Gastrocnemius medialis (tissue), 4 donors: ENCODE data around the gene APBA2. TPM values are rescaled to one million over a fixed set of nuclear protein-coding genes. Genes with fewer than 3 reads are reported as not detected.

Source experiments
- ATAC-seq, 2 donors: fragments of 150-250 bp; one replicate each; pipeline ENCODE4 v1.9.1; 2016
- DNase-seq, 2 donors: peaks; one replicate each; pipeline ENCODE4 v3.0.0-alpha.2; 2019
- H3K27ac ChIP-seq, 4 donors: fragments of 200-600 bp; sonication (generic); 1 replicate in 1 of 4; 2 replicates in 3 of 4; pipeline ENCODE4 v1.5.1; 2016 to 2018; ENCODE audit warnings: mild to moderate bottlenecking in 2 of 4, moderate library complexity in 1 of 4
- H3K27me3 ChIP-seq, 3 donors: fragments of 200-600 bp; sonication (generic) in 2 of 3; 1 replicate in 1 of 3; 2 replicates in 2 of 3; pipeline versions ENCODE4 v1.5.1 to v1.6.0; 2016 to 2019; ENCODE audit warnings: mild to moderate bottlenecking in 1 of 3, moderate library complexity in 1 of 3
- H3K36me3 ChIP-seq, 2 donors: fragments of 200-600 bp; sonication (generic) in 1 of 2; one replicate each; pipeline ENCODE4 v1.5.1; 2017 to 2018
- H3K4me1 ChIP-seq, 2 donors: fragments of 200-600 bp; sonication (generic) in 1 of 2; one replicate each; pipeline ENCODE4 v1.5.1; 2016 to 2017; ENCODE audit warnings: mild to moderate bottlenecking in 2 of 2
- H3K4me3 ChIP-seq, 4 donors: fragments of 200-600 bp; sonication (generic) in 3 of 4; 1 replicate in 1 of 4; 2 replicates in 3 of 4; pipeline ENCODE4 v1.5.1; 2016 to 2019; ENCODE audit warnings: mild to moderate bottlenecking in 2 of 4
- H3K9me3 ChIP-seq, 3 donors: fragments of 200-600 bp; sonication (generic) in 2 of 3; 1 replicate in 1 of 3; 2 replicates in 2 of 3; pipeline ENCODE4 v1.5.1; 2016 to 2019
- CTCF ChIP-seq, 5 experiments: fragments of 450-650 bp in 3 of 5; fragments of 200-600 bp in 2 of 5; sonication (generic) in 2 of 5; IDR thresholded peaks in 4 of 5; conservative IDR thresholded peaks in 1 of 5; 1 replicate in 4 of 5; 2 replicates in 1 of 5; pipeline ENCODE4 v1.5.1; 2016 to 2019; ENCODE audit warnings: antibody characterized with exemption in 5 of 5, mild to moderate bottlenecking in 3 of 5, moderate library complexity in 3 of 5
- POLR2A ChIP-seq, 2 donors: fragments of 450-650 bp; IDR thresholded peaks; one replicate each; pipeline ENCODE4 v1.6.1; 2017; ENCODE audit warnings: antibody characterized with exemption in 2 of 2, mild to moderate bottlenecking in 2 of 2, moderate library complexity in 2 of 2
- in situ Hi-C, 4 donors: fragments of 200-750 bp; cut with MboI; loops; one replicate each; pipeline versions ENCODE4 v1.15.0 to v1.8.0; 2017; ENCODE audit warnings: low sequenced_read_pairs in 4 of 4
- intact Hi-C: fragments of 100-400 bp; cut with DNase I; formaldehyde crosslinking; loops from one replicate; pipeline ENCODE4 v1.15.1; 2023; ENCODE audit warnings: low total_unique reads
- total RNA-seq, 4 donors: library from RNA; depleted of rRNA; stranded (reverse); fragments of >200 nt; gene quantifications; one replicate each; pipeline versions ENCODE4 v1.1.0 to v1.2.3, GENCODE V29; 2016

APBA2 gene
- total RNA-seq, 4 donors from 2014 or later: 0.19 to 0.31 TPM; not detected in 2

- DNase-seq (no peak), ATAC-seq (no peak)
- in situ Hi-C loops: no loop called here
- intact Hi-C loops: no loop called here
- Histone ChIP-seq H3K27me3 (no peaks in the 10 kb centered on the region), H3K36me3 (no peaks in the 10 kb centered on the region), H3K4me1 (no peaks in the 10 kb centered on the region), H3K27ac (no peak overlapping the region), H3K9me3 (no peaks in the 10 kb centered on the region), H3K4me3 (no peak overlapping the region)
- TF ChIP-seq POLR2A (IDR thresholded peaks at IDR 0.05) (no peak), CTCF (IDR thresholded peaks at IDR 0.05 in 4 of 5, conservative IDR thresholded peaks at IDR 0.05 in 1 of 5) (no peak)
These were observed 160.6 kb downstream of the APBA2 start for GRCh38 chr15:29046281-29046810.

GRCh38 chr15:29046977-29047376 is 161.2 kb downstream of the APBA2 start:
- Histone ChIP-seq H3K4me3 (no peak overlapping the region), H3K27ac (no peak overlapping the region), H3K4me1 (no peaks in the 10 kb centered on the region), H3K9me3 (no peaks in the 10 kb centered on the region), H3K27me3 (no peaks in the 10 kb centered on the region), H3K36me3 (no peaks in the 10 kb centered on the region)
- in situ Hi-C loops (no loop called here), intact Hi-C loops (no loop called here)
- ATAC-seq (no peak), DNase-seq (no peak)
- TF ChIP-seq POLR2A (IDR thresholded peaks at IDR 0.05) (no peak), CTCF (IDR thresholded peaks at IDR 0.05 in 4 of 5, conservative IDR thresholded peaks at IDR 0.05 in 1 of 5) (no peak)

GRCh38 chr15:29048011-29048410 is 162.2 kb downstream of the APBA2 start:
- Histone ChIP-seq H3K27me3 (no peaks in the 10 kb centered on the region), H3K4me1 (no peaks in the 10 kb centered on the region), H3K4me3 (no peak overlapping the region), H3K9me3 (no peaks in the 10 kb centered on the region), H3K36me3 (no peaks in the 10 kb centered on the region), H3K27ac (no peak overlapping the region)
- no peak for DNase-seq
- TF ChIP-seq POLR2A (IDR thresholded peaks at IDR 0.05) (no peak), CTCF (IDR thresholded peaks at IDR 0.05 in 4 of 5, conservative IDR thresholded peaks at IDR 0.05 in 1 of 5) (no peak)
- in situ Hi-C loops (no loop called here), intact Hi-C loops (no loop called here)
- ATAC-seq: no peak

- DNase-seq: no peak
- Histone ChIP-seq H3K27ac (no peak overlapping the region), H3K4me1 (no peaks in the 10 kb centered on the region), H3K27me3 (no peaks in the 10 kb centered on the region), H3K36me3 (no peaks in the 10 kb centered on the region), H3K4me3 (no peak overlapping the region), H3K9me3 (no peaks in the 10 kb centered on the region)
- no peak for TF ChIP-seq CTCF (IDR thresholded peaks at IDR 0.05 in 4 of 5, conservative IDR thresholded peaks at IDR 0.05 in 1 of 5)
- TF ChIP-seq POLR2A (IDR thresholded peaks at IDR 0.05): no peak
- in situ Hi-C loops: no loop called here
- intact Hi-C loops: no loop called here
- no peak for ATAC-seq
These were observed 165.1 kb downstream of the APBA2 start for GRCh38 chr15:29050870-29051269.

- no peak overlapping the region for H3K27ac ChIP-seq
- no peaks in the 10 kb centered on the region for H3K4me1 ChIP-seq
- intact Hi-C loops (no loop called here), in situ Hi-C loops (no loop called here)
- ATAC-seq (no peak), DNase-seq (no peak)
- no peak overlapping the region for H3K4me3 ChIP-seq
- no peaks in the 10 kb centered on the region for H3K36me3 ChIP-seq
- no peaks in the 10 kb centered on the region for H3K9me3 ChIP-seq
- TF ChIP-seq CTCF (IDR thresholded peaks at IDR 0.05 in 4 of 5, conservative IDR thresholded peaks at IDR 0.05 in 1 of 5): no peak
- no peaks in the 10 kb centered on the region for H3K27me3 ChIP-seq
These were observed 165.6 kb downstream of the APBA2 start for GRCh38 chr15:29051422-29051821.
